HCT116 (cell line): Measurements from ENCODE around the gene TBXAS1. TPM values are rescaled to one million over a fixed set of nuclear protein-coding genes. Genes with fewer than 3 reads are reported as not detected.

Experiments
- ATAC-seq: fragments of 200-7000 bp; cut with Tn5 transposase; 2 replicates; pipeline ENCODE4 v1.9.1; 2020; ENCODE audit warnings: mild to moderate bottlenecking, moderate library complexity
- BruUV-seq: library from RNA; stranded (reverse); fragments of 400-500 nt; replicated peaks from 2 replicates; lab custom pipeline; 2021; lab: Mats Ljungman, UMichigan
- CTCF ChIA-PET: fragments of 300-600 bp; sonication (Branson Sonifier 250); formaldehyde crosslinking; loops from one replicate; lab custom pipeline; 2021; ENCODE audit warnings: antibody characterized with exemption; lab: Charles Lee
- POLR2A ChIA-PET: fragments of 300-600, 350-600 bp; sonication (Branson Sonifier 250); formaldehyde crosslinking; loops from one replicate; lab custom pipeline; 2021; ENCODE audit warnings: antibody characterized with exemption; lab: Charles Lee
- RAD21 ChIA-PET, 2 experiments: fragments of 300-600 bp; sonication (Branson Sonifier 250); formaldehyde crosslinking; loops; one replicate each; lab custom pipeline; 2023; ENCODE audit warnings: low total read pairs in 2 of 2; ENCODE audit not compliant: uncharacterized antibody in 2 of 2, unreplicated experiment in 2 of 2, low non-redundant PET in 1 of 2; lab: Charles Lee
- DNase-seq: peaks from one replicate; pipeline ENCODE4 v3.0.0-alpha.2; 2010; ENCODE audit warnings: low read depth, low spot score
- H2AFZ ChIP-seq: fragments of 200-600 bp; shearing (Covaris generic), sonication (generic); 2 replicates; pipeline ENCODE4 v1.6.1; 2017; ENCODE audit warnings: low read depth, mixed run types, mixed read lengths, antibody characterized with exemption, low read length; ENCODE audit not compliant: poor library complexity, severe bottlenecking
- H3K27ac ChIP-seq: 2 replicates; pipeline ENCODE4 v1.5.1; 2012; ENCODE audit warnings: low read depth, low read length
- H3K27me3 ChIP-seq: fragments of 200-600 bp; sonication (generic); 2 replicates; pipeline ENCODE4 v1.6.1; 2016; ENCODE audit warnings: mixed run types, low read length, mixed read lengths; ENCODE audit not compliant: insufficient read depth
- H3K36me3 ChIP-seq, 2 experiments: fragments of 200-500 bp in 1 of 2; fragments of 200-600 bp in 1 of 2; sonication (Bioruptor generic) in 1 of 2; sonication (generic) in 1 of 2; 2 replicates each; pipeline versions ENCODE4 v1.5.1 to v1.6.1; 2014 to 2016; ENCODE audit warnings: low read length in 2 of 2, inconsistent platforms in 1 of 2, mixed read lengths in 1 of 2, mixed run types in 1 of 2; ENCODE audit not compliant: insufficient read depth in 2 of 2, control insufficient read depth in 1 of 2
- H3K4me1 ChIP-seq, 2 experiments: fragments of 200-600 bp in 1 of 2; sonication (generic) in 1 of 2; 2 replicates each; pipeline versions ENCODE4 v1.5.1 to v1.6.1; 2012 to 2017; ENCODE audit warnings: low read length in 2 of 2, inconsistent platforms in 1 of 2, mild to moderate bottlenecking in 1 of 2, mixed read lengths in 1 of 2, mixed run types in 1 of 2, moderate library complexity in 1 of 2; ENCODE audit not compliant: insufficient read depth in 2 of 2, control insufficient read depth in 1 of 2
- H3K4me2 ChIP-seq: fragments of 200-600 bp; sonication (generic); 2 replicates; pipeline ENCODE4 v1.6.1; 2017; ENCODE audit warnings: mixed run types, low read length, mixed read lengths
- H3K4me3 ChIP-seq, 2 experiments: fragments of 200-600 bp in 1 of 2; sonication (generic) in 1 of 2; replicated peaks in 1 of 2; 2 replicates each; pipeline ENCODE4 v1.5.1; 2011 to 2016; ENCODE audit warnings: low read length in 2 of 2, control low read depth in 1 of 2, low read depth in 1 of 2, mild to moderate bottlenecking in 1 of 2, mixed read lengths in 1 of 2, mixed run types in 1 of 2
- H3K79me2 ChIP-seq: fragments of 200-600 bp; sonication (generic); 2 replicates; pipeline ENCODE4 v1.6.1; 2017; ENCODE audit warnings: mild to moderate bottlenecking, mixed run types, low read length, moderate library complexity, mixed read lengths; ENCODE audit not compliant: insufficient read depth
- H3K9ac ChIP-seq: fragments of 200-600 bp; sonication (generic); 2 replicates; pipeline ENCODE4 v1.6.1; 2016; ENCODE audit warnings: low read length, mixed read lengths
- H3K9me2 ChIP-seq: fragments of 200-600 bp; sonication (generic), shearing (Covaris generic); 2 replicates; pipeline ENCODE4 v1.6.1; 2017; ENCODE audit warnings: mixed run types, mild to moderate bottlenecking, moderate library complexity; ENCODE audit not compliant: insufficient read depth
- H3K9me3 ChIP-seq, 2 experiments: fragments of 200-500 bp in 1 of 2; fragments of 200-600 bp in 1 of 2; sonication (Bioruptor generic) in 1 of 2; sonication (generic) in 1 of 2; 2 replicates each; pipeline ENCODE4 v1.6.1; 2014 to 2017; ENCODE audit warnings: low read length in 2 of 2, mixed read lengths in 2 of 2, inconsistent platforms in 1 of 2, low read depth in 1 of 2, mild to moderate bottlenecking in 1 of 2, mixed run types in 1 of 2, moderate library complexity in 1 of 2; ENCODE audit not compliant: control insufficient read depth in 1 of 2, insufficient read depth in 1 of 2
- H4K20me1 ChIP-seq: fragments of 200-600 bp; sonication (generic), shearing (Covaris generic); 2 replicates; pipeline ENCODE4 v1.6.1; 2017; ENCODE audit warnings: mixed run types, mild to moderate bottlenecking, moderate library complexity; ENCODE audit not compliant: insufficient read depth
- CBX3 ChIP-seq: IDR thresholded peaks from 2 replicates; pipeline ENCODE4 v1.6.1; 2012; ENCODE audit warnings: low read depth
- EGR1 ChIP-seq: IDR thresholded peaks from 2 replicates; pipeline ENCODE4 v1.6.1; 2012; ENCODE audit warnings: low read depth
- EZH2phosphoT487 ChIP-seq: fragments of 200-600 bp; IDR thresholded peaks from 2 replicates; pipeline ENCODE4 v1.6.1; 2018; ENCODE audit warnings: antibody characterized with exemption, borderline replicate concordance
- FOSL1 ChIP-seq: IDR thresholded peaks from 2 replicates; pipeline ENCODE4 v1.6.1; 2012; ENCODE audit warnings: low read depth
- RAD21 ChIP-seq: IDR thresholded peaks from 2 replicates; pipeline ENCODE4 v1.6.1; 2012; ENCODE audit warnings: low read depth, mild to moderate bottlenecking
- SIN3A ChIP-seq: IDR thresholded peaks from 2 replicates; pipeline ENCODE4 v1.6.1; 2012; ENCODE audit warnings: low read depth
- SRF ChIP-seq: IDR thresholded peaks from 2 replicates; pipeline ENCODE4 v1.6.1; 2012; ENCODE audit warnings: low read depth
- intact Hi-C: fragments of 100-400 bp; cut with micrococcal nuclease; formaldehyde crosslinking; loops from 2 replicates; pipeline ENCODE4 v1.10.0; 2022
- total RNA-seq: library from RNA; stranded (reverse); gene quantifications from one replicate; pipeline ENCODE4 v1.2.1, GENCODE V29; 2021; ENCODE audit not compliant: unreplicated experiment
- TF ChIP-seq, protein P1 (sequence below): IDR thresholded peaks from 2 replicates; pipeline ENCODE4 v1.6.1; 2012
- TF ChIP-seq, protein P2 (sequence below), 3 experiments: fragments of 200-600 bp in 1 of 3; sonication (generic) in 1 of 3; IDR thresholded peaks in 2 of 3; conservative IDR thresholded peaks in 1 of 3; 2 replicates each; pipeline ENCODE4 v1.5.1; 2012 to 2017; ENCODE audit warnings: low read depth in 2 of 3, low read length in 2 of 3, antibody characterized with exemption in 1 of 3, borderline replicate concordance in 1 of 3, control low read depth in 1 of 3, mild to moderate bottlenecking in 1 of 3, mixed read lengths in 1 of 3, mixed run types in 1 of 3, moderate library complexity in 1 of 3; ENCODE audit not compliant: insufficient read depth in 1 of 3

Gene TBXAS1
- total RNA-seq, 1 experiment from 2014 or later = 1.4 TPM

DNA sequence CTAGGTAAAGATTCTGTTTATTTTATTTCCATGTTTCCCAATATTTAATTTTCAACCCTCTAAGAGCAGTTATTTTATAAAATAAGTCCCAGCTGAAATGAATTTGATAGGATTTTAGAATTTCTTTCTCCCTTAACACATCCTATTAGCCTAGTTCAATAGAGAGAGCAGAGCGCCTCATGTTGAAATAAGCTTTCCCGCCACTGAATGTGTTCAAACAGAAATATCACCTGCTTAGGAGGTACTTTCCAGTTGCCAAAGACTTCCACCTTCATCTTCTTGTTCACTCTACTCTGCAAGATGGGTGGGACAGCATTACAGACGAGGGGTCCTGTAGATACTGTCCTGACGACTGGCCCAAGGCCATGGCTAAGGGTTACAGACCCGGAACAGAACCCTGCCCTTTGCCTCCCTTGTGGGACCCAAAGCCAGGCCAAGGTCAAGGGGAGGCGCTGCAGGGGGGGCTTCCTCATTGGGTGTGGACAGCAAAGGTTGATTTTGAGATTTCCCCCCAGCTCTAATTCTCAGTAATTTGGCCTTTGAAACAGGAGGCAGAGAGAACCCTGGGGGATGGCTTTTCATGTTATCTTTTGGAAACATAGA, 171.7 kb downstream of the TBXAS1 start:
- Histone ChIP-seq H3K36me3 (no peaks in the 10 kb centered on the region), H3K4me1 (peaks cover 0 to 9% of the 10 kb centered on the region in 2 experiments; a peak in 2 of 4 replicates), H3K4me2 (no peak overlapping the region), H3K9me2 (no peaks in the 10 kb centered on the region), H3K79me2 (no peaks in the 10 kb centered on the region), H3K4me3 (no peak overlapping the region), H3K27me3 (no peaks in the 10 kb centered on the region), H3K9me3 (no peaks in the 10 kb centered on the region), H4K20me1 (no peaks in the 10 kb centered on the region), H3K27ac (no peak overlapping the region), H2AFZ (no peak overlapping the region), H3K9ac (no peak overlapping the region)
- CTCF ChIA-PET = interaction anchor here (1.1 to 2.9 kb wide), 3 partner anchors 355 to 381 kb away, joined by 7 to 11 read pairs (median 9); no protein-coding TSS in a partner anchor
- POLR2A ChIA-PET = no interaction called here
- no TSS peak for BruUV-seq
- TF ChIP-seq RAD21 (no peak), FOSL1 (no peak), CBX3 (no peak), SIN3A (no peak), EGR1 (no peak), EZH2phosphoT487 (no peak), SRF (no peak)
- TF ChIP-seq, protein P1, sequence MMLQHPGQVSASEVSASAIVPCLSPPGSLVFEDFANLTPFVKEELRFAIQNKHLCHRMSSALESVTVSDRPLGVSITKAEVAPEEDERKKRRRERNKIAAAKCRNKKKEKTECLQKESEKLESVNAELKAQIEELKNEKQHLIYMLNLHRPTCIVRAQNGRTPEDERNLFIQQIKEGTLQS = no peak
- TF ChIP-seq, protein P2, sequence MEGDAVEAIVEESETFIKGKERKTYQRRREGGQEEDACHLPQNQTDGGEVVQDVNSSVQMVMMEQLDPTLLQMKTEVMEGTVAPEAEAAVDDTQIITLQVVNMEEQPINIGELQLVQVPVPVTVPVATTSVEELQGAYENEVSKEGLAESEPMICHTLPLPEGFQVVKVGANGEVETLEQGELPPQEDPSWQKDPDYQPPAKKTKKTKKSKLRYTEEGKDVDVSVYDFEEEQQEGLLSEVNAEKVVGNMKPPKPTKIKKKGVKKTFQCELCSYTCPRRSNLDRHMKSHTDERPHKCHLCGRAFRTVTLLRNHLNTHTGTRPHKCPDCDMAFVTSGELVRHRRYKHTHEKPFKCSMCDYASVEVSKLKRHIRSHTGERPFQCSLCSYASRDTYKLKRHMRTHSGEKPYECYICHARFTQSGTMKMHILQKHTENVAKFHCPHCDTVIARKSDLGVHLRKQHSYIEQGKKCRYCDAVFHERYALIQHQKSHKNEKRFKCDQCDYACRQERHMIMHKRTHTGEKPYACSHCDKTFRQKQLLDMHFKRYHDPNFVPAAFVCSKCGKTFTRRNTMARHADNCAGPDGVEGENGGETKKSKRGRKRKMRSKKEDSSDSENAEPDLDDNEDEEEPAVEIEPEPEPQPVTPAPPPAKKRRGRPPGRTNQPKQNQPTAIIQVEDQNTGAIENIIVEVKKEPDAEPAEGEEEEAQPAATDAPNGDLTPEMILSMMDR (IDR thresholded peaks at IDR 0.05 in 2 of 3, conservative IDR thresholded peaks at IDR 0.05 in 1 of 3; ENCODE audit: borderline replicate concordance in 1 of 3, insufficient read depth in 1 of 3, low read depth in 2 of 3, low read length in 2 of 3) = no peak
- RAD21 ChIA-PET = interaction anchor here in 1 of 2 experiments (1.0 kb wide), 1 partner anchor 355 kb away, joined by 3 read pairs; no protein-coding TSS in a partner anchor
- ATAC-seq (no peak), DNase-seq (no peak)
- intact Hi-C loops = no loop called here
